K562 (cell line): ENCODE measurements around the gene CEMIP. TPM values are rescaled to one million over a fixed set of nuclear protein-coding genes. Genes with fewer than 3 reads are reported as not detected.

ENCODE experiments used
- ATAC-seq: fragments of 200-7000 bp; cut with Tn5 transposase; 3 replicates; pipeline ENCODE4 v1.9.1; 2020; ENCODE audit warnings: moderate library complexity
- BruUV-seq: library from RNA; stranded (reverse); fragments of 400-500 nt; replicated peaks from 2 replicates; lab custom pipeline; 2021; lab: Mats Ljungman, UMichigan
- CTCF ChIA-PET: fragments of 300-600 bp; formaldehyde crosslinking; extraction: SDS; loops from one replicate; lab custom pipeline; 2021; ENCODE audit warnings: low intra/inter-chr PET ratio; lab: Yijun Ruan, JAX
- POLR2A ChIA-PET: fragments of 300-600, 350-650 bp; sonication (Branson Sonifier 250); formaldehyde crosslinking; extraction: SDS; loops from one replicate; lab custom pipeline; 2021; ENCODE audit warnings: antibody characterized with exemption, inconsistent platforms; lab: Yijun Ruan, JAX
- DNase-seq, 4 experiments: peaks; one replicate each; pipeline versions ENCODE4 v3.0.0 to v3.0.0-alpha.2; 2011 to 2018; ENCODE audit warnings: low spot score in 3 of 4, mixed read lengths in 3 of 4; ENCODE audit errors: extremely low read depth in 1 of 4
- FAIRE-seq: peaks from 2 replicates; lab custom pipeline; 2011; peaks lifted over from hg19 to GRCh38; lab: Jason Lieb, UNC
- H2AFZ ChIP-seq: 2 replicates; pipeline ENCODE4 v1.6.0; 2011; ENCODE audit warnings: low read depth, low read length, control low read depth, inconsistent platforms
- H3K27ac ChIP-seq: fragments of 200-600 bp; 3 replicates; pipeline ENCODE4 v1.8.0; 2011; ENCODE audit warnings: low read depth, mild to moderate bottlenecking, control low read depth, inconsistent platforms, low read length, moderate library complexity, mixed read lengths; ENCODE audit errors: extremely low read depth
- H3K27me3 ChIP-seq, 2 experiments: fragments of 300-600 bp in 1 of 2; 2 replicates in 1 of 2; 3 replicates in 1 of 2; pipeline versions ENCODE4 v1.6.0 to v1.8.0; 2011; ENCODE audit warnings: inconsistent platforms in 2 of 2, low read length in 2 of 2, mild to moderate bottlenecking in 1 of 2, mixed read lengths in 1 of 2, moderate library complexity in 1 of 2; ENCODE audit not compliant: control insufficient read depth in 2 of 2, insufficient read depth in 2 of 2
- H3K36me3 ChIP-seq: fragments of 300-600 bp; 3 replicates; pipeline ENCODE4 v1.8.0; 2011; ENCODE audit warnings: mild to moderate bottlenecking, low read length, inconsistent platforms; ENCODE audit not compliant: control insufficient read depth, insufficient read depth
- H3K4me1 ChIP-seq, 2 experiments: fragments of 200-600 bp in 1 of 2; replicated peaks in 1 of 2; 2 replicates in 1 of 2; 3 replicates in 1 of 2; pipeline versions ENCODE4 v1.5.1 to v1.8.0; 2011; ENCODE audit warnings: inconsistent platforms in 2 of 2, low read length in 2 of 2, mild to moderate bottlenecking in 1 of 2, mixed read lengths in 1 of 2, moderate library complexity in 1 of 2; ENCODE audit not compliant: control insufficient read depth in 2 of 2, insufficient read depth in 2 of 2
- H3K4me2 ChIP-seq: 2 replicates; pipeline ENCODE4 v1.6.1; 2011; ENCODE audit warnings: low read length, control low read depth, inconsistent platforms, mixed read lengths; ENCODE audit not compliant: insufficient read depth
- H3K4me3 ChIP-seq: fragments of 200-600 bp; sonication (generic), shearing (Covaris generic); 2 replicates; pipeline ENCODE4 v1.5.1; 2016; ENCODE audit warnings: control low read depth, inconsistent platforms
- H3K79me2 ChIP-seq: fragments of 200-600 bp; 3 replicates; pipeline ENCODE4 v1.8.0; 2011; ENCODE audit warnings: low read length, inconsistent platforms; ENCODE audit not compliant: control insufficient read depth, insufficient read depth
- H3K9ac ChIP-seq, 2 experiments: 2 replicates each; pipeline versions ENCODE4 v1.6.0 to v1.6.1; 2011; ENCODE audit warnings: low read depth in 2 of 2, low read length in 2 of 2, control low read depth in 1 of 2, inconsistent platforms in 1 of 2, mild to moderate bottlenecking in 1 of 2, mixed read lengths in 1 of 2; ENCODE audit not compliant: insufficient read depth in 1 of 2
- H3K9me1 ChIP-seq: one replicate; pipeline ENCODE4 v1.6.0; 2011; ENCODE audit warnings: inconsistent platforms, mild to moderate bottlenecking, low read length, moderate library complexity; ENCODE audit not compliant: control insufficient read depth, insufficient read depth
- H3K9me3 ChIP-seq: replicated peaks from 2 replicates; pipeline ENCODE4 v1.5.1; 2011; ENCODE audit warnings: low read depth, low read length, inconsistent platforms; ENCODE audit not compliant: control insufficient read depth, insufficient read depth
- H4K20me1 ChIP-seq: replicated peaks from 2 replicates; pipeline ENCODE4 v1.6.1; 2011; ENCODE audit warnings: low read length, inconsistent platforms, mixed read lengths; ENCODE audit not compliant: control insufficient read depth, insufficient read depth
- DNMT1 ChIP-seq: fragments of 450-650 bp; IDR thresholded peaks from 2 replicates; pipeline ENCODE4 v1.6.1; 2016; ENCODE audit warnings: antibody characterized with exemption, mild to moderate bottlenecking
- FUS ChIP-seq: fragments of 200-400 bp; formaldehyde crosslinking; optimal IDR thresholded peaks from 2 replicates; pipeline ENCODE3; 2017; ENCODE audit warnings: low read depth, low read length
- GATAD2B ChIP-seq: fragments of 450-650 bp; IDR thresholded peaks from 2 replicates; pipeline ENCODE4 v1.6.1; 2017; ENCODE audit warnings: mild to moderate bottlenecking, borderline replicate concordance
- HNRNPH1 ChIP-seq: fragments of 200-400 bp; formaldehyde crosslinking; optimal IDR thresholded peaks from 2 replicates; pipeline ENCODE3; 2017; ENCODE audit warnings: low read depth, mild to moderate bottlenecking, low read length, moderate library complexity
- JUNB ChIP-seq: fragments of 450-650 bp; formaldehyde crosslinking; conservative IDR thresholded peaks from 2 replicates; pipeline ENCODE4 v1.4.0; 2020; ENCODE audit warnings: mild to moderate bottlenecking
- KAT8 ChIP-seq: fragments of 450-650 bp; IDR thresholded peaks from 2 replicates; pipeline ENCODE4 v1.6.1; 2016; ENCODE audit warnings: low read depth, mild to moderate bottlenecking
- KHSRP ChIP-seq: fragments of 450-650 bp; IDR thresholded peaks from 2 replicates; pipeline ENCODE4 v1.6.1; 2017
- MCM3 ChIP-seq: fragments of 450-650 bp; IDR thresholded peaks from 2 replicates; pipeline ENCODE4 v1.6.1; 2016
- NCOA2 ChIP-seq, 2 experiments: fragments of 450-650 bp; IDR thresholded peaks; 2 replicates each; pipeline ENCODE4 v1.6.1; 2018; ENCODE audit warnings: mild to moderate bottlenecking in 2 of 2, moderate library complexity in 1 of 2; ENCODE audit not compliant: partially characterized antibody in 2 of 2
- NCOA4 ChIP-seq: fragments of 450-650 bp; IDR thresholded peaks from 2 replicates; pipeline ENCODE4 v1.6.1; 2018; ENCODE audit warnings: mild to moderate bottlenecking; ENCODE audit not compliant: partially characterized antibody
- NFE2L1 ChIP-seq: fragments of 450-650 bp; IDR thresholded peaks from 2 replicates; pipeline ENCODE4 v1.6.1; 2016; ENCODE audit warnings: missing genetic modification characterization, low read depth, mild to moderate bottlenecking, missing compliant biosample characterization, moderate library complexity, borderline replicate concordance
- NR2F6 ChIP-seq: fragments of 450-650 bp; formaldehyde crosslinking; IDR thresholded peaks from 2 replicates; pipeline ENCODE4 v1.4.0; 2020; ENCODE audit warnings: mild to moderate bottlenecking
- RNF219 ChIP-seq: fragments of 250-450 bp; sonication (Bioruptor Pico); IDR thresholded peaks from 2 replicates; pipeline ENCODE4 v1.5.0; 2022; ENCODE audit warnings: mild to moderate bottlenecking
- RUNX1 ChIP-seq: sonication (generic); IDR thresholded peaks from 2 replicates; pipeline ENCODE4 v1.6.1; 2016; ENCODE audit warnings: antibody characterized with exemption, low read depth
- TRIM24 ChIP-seq, 2 experiments: fragments of 450-650 bp; IDR thresholded peaks; 2 replicates each; pipeline ENCODE4 v1.6.1; 2016
- ZBTB49 ChIP-seq: sonication (generic); formaldehyde crosslinking; IDR thresholded peaks from 2 replicates; pipeline ENCODE4 v1.8.0; 2022; ENCODE audit warnings: missing genetic modification reagents, mild to moderate bottlenecking, borderline replicate concordance
- ZNF12 ChIP-seq: sonication (generic); formaldehyde crosslinking; IDR thresholded peaks from 2 replicates; pipeline ENCODE4 v1.4.0; 2020; ENCODE audit warnings: mild to moderate bottlenecking, missing genetic modification reagents
- ZNF347 ChIP-seq: fragments of 450-650 bp; formaldehyde crosslinking; IDR thresholded peaks from 2 replicates; pipeline ENCODE4 v1.4.0; 2020; ENCODE audit warnings: low read depth, mild to moderate bottlenecking, moderate library complexity
- WGBS: fragments of 100-300 bp; shearing (Covaris generic); methylation state at CpG from one replicate; pipeline ENCODE4 v1.1.6; 2016; ENCODE audit warnings: low coverage, mixed read lengths; ENCODE audit not compliant: insufficient coverage; ENCODE audit errors: missing lambda C conversion rate; 5-methylcytosine and 5-hydroxymethylcytosine counted together
- in situ Hi-C: fragments of 300-500 bp; cut with MboI; formaldehyde crosslinking; loops from 4 replicates; pipeline ENCODE4 v1.15.0; 2018; ENCODE audit warnings: inconsistent platforms, mixed read lengths
- intact Hi-C: fragments of 100-400 bp; cut with micrococcal nuclease; formaldehyde crosslinking; loops from 2 replicates; pipeline ENCODE4 v1.14.2; 2022
- polyA plus RNA-seq, 8 experiments: library from polyadenylated mRNA; depleted of rRNA in 4 of 8; stranded (reverse) in 5 of 8; unstranded in 3 of 8; fragments of >200 nt; fragmentation: Nextera tagmentation in 2 of 8; fragmentation: Illumina TruSeq in 1 of 8; extraction: Ambion mirVana in 2 of 8; extraction: Trizol in 1 of 8; gene quantifications; 2 replicates each; pipeline versions ENCODE4 v1.2.1 to v1.2.3, GENCODE V29; 2011 to 2014; ENCODE audit warnings: inconsistent platforms in 1 of 8, missing spikeins in 1 of 8
- total RNA-seq, 7 experiments: library from RNA; depleted of rRNA in 6 of 7; stranded (reverse); fragments of >200 nt in 6 of 7; fragmentation: Illumina TruSeq in 2 of 7; extraction: Trizol in 2 of 7; gene quantifications; 2 replicates each; pipeline versions ENCODE4 v1.2.1 to v1.2.3, GENCODE V29; 2011 to 2021; ENCODE audit warnings: low replicate concordance in 1 of 7

CEMIP gene
- total and polyA plus RNA-seq, 9 of the 15 experiments (the other 6 are each of a cell fraction or from before 2014, with no cell fraction given), result 0.33 TPM; not detected in 8

- no TSS peak for BruUV-seq
- 19% methylated on average over 11 of the region's 15 CpGs for WGBS
- FAIRE-seq, result no peak
Measured at GRCh38 chr15:80932989-80933388, 153.8 kb downstream of the CEMIP start.

GRCh38 chr15:80934761-80935221 is 155.6 kb downstream of the CEMIP start:
- ChIA-PET POLR2A (no interaction called here), CTCF (no interaction called here)
- Histone ChIP-seq H3K36me3 (no peaks in the 10 kb centered on the region), H3K79me2 (no peaks in the 10 kb centered on the region), H3K9me1 (no peaks in the 10 kb centered on the region), H3K27me3 (peaks cover 3 to 17% of the 10 kb centered on the region in 2 experiments; a peak in 3 of 5 replicates), H3K9me3 (no peaks in the 10 kb centered on the region), H3K9ac (no peak overlapping the region), H4K20me1 (0 out of 2 replicates have a peak, but pooled peaks cover 8% of the 10 kb centered on the region), H3K4me3 (no peak overlapping the region), H2AFZ (no peak overlapping the region), H3K4me1 (peaks cover 0 to 5% of the 10 kb centered on the region in 2 experiments; a peak in 2 of 5 replicates), H3K27ac (no peak overlapping the region), H3K4me2 (no peak overlapping the region)
- in situ Hi-C loops, result no loop called here
- no peak for DNase-seq
- 50% methylated on average over 3 of the region's 3 CpGs for WGBS
- FAIRE-seq, result no peak
- ATAC-seq, result no peak
- BruUV-seq, result no TSS peak
- intact Hi-C loops, result no loop called here
- TF ChIP-seq RNF219 (CRISPR knock-in tag) (no peak), NCOA4 (no peak), HNRNPH1 (no peak), ZNF347 (CRISPR knock-in tag) (no peak), ZBTB49 (CRISPR knock-in tag) (no peak), KAT8 (no peak)

More at GRCh38 chr15:80932989-80933388, 153.8 kb downstream of the CEMIP start:
- CTCF ChIA-PET, result no interaction called here
- TF ChIP-seq MCM3 (no peak), TRIM24 (IDR thresholded peaks at IDR 0.05) (no peak), DNMT1 (no peak), FUS (no peak), GATAD2B (no peak), RUNX1 (no peak), NFE2L1 (tag) (no peak), NR2F6 (CRISPR knock-in tag) (no peak), ZNF12 (CRISPR knock-in tag) (no peak), NCOA2 (IDR thresholded peaks at IDR 0.05; ENCODE audit: partially characterized antibody in 2 of 2) (no peak), JUNB (CRISPR knock-in tag) (no peak), KHSRP (no peak)
- intact Hi-C loops (no loop called here), in situ Hi-C loops (no loop called here)
- no peak overlapping the region for H3K27ac ChIP-seq
- H3K27me3 ChIP-seq, result peaks cover 8 to 28% of the 10 kb centered on the region in 2 experiments; a peak in 4 of 5 replicates
- peaks cover 0 to 13% of the 10 kb centered on the region in 2 experiments; a peak in 2 of 5 replicates for H3K4me1 ChIP-seq
- no peaks in the 10 kb centered on the region for H3K36me3 ChIP-seq
- no peaks in the 10 kb centered on the region for H3K9me1 ChIP-seq
- H3K4me3 ChIP-seq, result no peak overlapping the region
- H3K9me3 ChIP-seq, result no peaks in the 10 kb centered on the region
- no peak for ATAC-seq
- H3K79me2 ChIP-seq, result no peaks in the 10 kb centered on the region
- H3K9ac ChIP-seq, result no peak overlapping the region
- H4K20me1 ChIP-seq, result 0 out of 2 replicates have a peak, but pooled peaks cover 11% of the 10 kb centered on the region
- DNase-seq, result no peak
- no peak overlapping the region for H2AFZ ChIP-seq
- POLR2A ChIA-PET, result no interaction called here
- no peak overlapping the region for H3K4me2 ChIP-seq
